Activated T-helper 17 cell treated with anti-CD3 and anti-CD28 coated beads, Interleukin-2, amount 50 U/mL, for 72 hours (primary cell): ENCODE measurements around the gene PGC. TPM values are rescaled to one million over a fixed set of nuclear protein-coding genes. Genes with fewer than 3 reads are reported as not detected.
A peak's percentile ranks its signal among the peaks of the same experiment; 100 is the strongest.

Experiments
- ATAC-seq: fragments of 150-1000 bp; cut with Tn5 transposase; replicated peaks from 2 replicates; pipeline ENCODE4 v1.10.0; 2021; ENCODE audit warnings: mild to moderate bottlenecking, moderate library complexity
- H3K27ac Mint-ChIP-seq: one replicate; pipeline ENCODE4 v1.8.0; 2022; ENCODE audit warnings: mixed read lengths
- H3K27me3 Mint-ChIP-seq: one replicate; pipeline ENCODE4 v1.8.0; 2022; ENCODE audit warnings: mixed read lengths
- H3K36me3 Mint-ChIP-seq: one replicate; pipeline ENCODE4 v1.8.0; 2022; ENCODE audit warnings: low read depth, mild to moderate bottlenecking, mixed read lengths
- H3K4me1 Mint-ChIP-seq: one replicate; pipeline ENCODE4 v1.8.0; 2022; ENCODE audit warnings: mixed read lengths
- H3K4me3 Mint-ChIP-seq: one replicate; pipeline ENCODE4 v1.8.0; 2022; ENCODE audit warnings: mild to moderate bottlenecking, mixed read lengths
- H3K9me3 Mint-ChIP-seq: one replicate; pipeline ENCODE4 v1.8.0; 2022; ENCODE audit warnings: mixed read lengths
- total RNA-seq, 2 donors: library from RNA; stranded (reverse); gene quantifications; one replicate each; pipeline ENCODE4 v1.2.3, GENCODE V29; 2022

The PGC gene
- total RNA-seq, 2 donors from 2014 or later, result not detected

DNA sequence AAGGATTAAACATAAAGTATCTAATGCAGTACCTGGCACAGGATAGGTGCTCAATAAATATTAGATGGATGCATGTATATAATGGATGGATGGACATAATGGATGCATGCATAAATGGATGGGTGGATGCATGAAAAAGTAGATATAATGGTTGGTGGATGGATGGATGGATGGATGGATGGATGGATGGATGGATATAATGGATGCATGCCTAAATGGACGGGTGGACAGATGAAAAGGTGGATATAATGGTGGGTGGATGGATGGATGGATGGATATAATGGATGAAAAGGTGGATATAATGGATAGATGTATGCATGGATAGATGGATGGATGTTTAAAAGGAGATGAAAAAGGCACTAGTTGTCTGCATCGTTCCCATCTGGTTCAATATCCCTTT is 37.8 kb downstream of the PGC start:
- no peak overlapping the region for H3K27ac Mint-ChIP-seq
- H3K4me3 Mint-ChIP-seq, result no peak overlapping the region
- H3K36me3 Mint-ChIP-seq, result no peaks in the 10 kb centered on the region
- peaks cover 22% of the 10 kb centered on the region for H3K4me1 Mint-ChIP-seq
- H3K9me3 Mint-ChIP-seq, result no peaks in the 10 kb centered on the region
- no peaks in the 10 kb centered on the region for H3K27me3 Mint-ChIP-seq
- no peak for ATAC-seq

DNA sequence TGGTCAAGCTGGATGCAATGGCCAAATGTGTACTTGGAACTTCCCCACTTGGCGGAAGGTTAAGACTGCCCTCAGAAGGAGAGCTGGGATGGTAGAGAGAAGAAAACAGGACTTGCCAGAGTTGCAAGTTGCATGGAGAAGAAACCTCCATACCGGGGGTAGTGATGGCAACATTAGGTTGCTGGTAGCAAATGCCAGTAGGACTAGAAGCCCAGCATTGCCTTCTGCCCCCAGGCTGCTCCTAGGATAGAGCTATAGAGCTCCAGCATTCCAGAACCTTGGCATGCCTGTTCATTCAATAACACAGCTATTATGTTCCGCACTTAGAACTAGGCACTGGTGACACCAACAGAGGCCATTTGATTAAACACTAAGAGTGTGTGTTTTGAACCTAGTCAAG is 38.3 kb downstream of the PGC start:
- Mint-ChIP-seq H3K9me3 (no peaks in the 10 kb centered on the region), H3K36me3 (no peaks in the 10 kb centered on the region), H3K27ac (peak overlapping the region; percentile 88), H3K4me3 (no peak overlapping the region), H3K4me1 (peaks cover 19% of the 10 kb centered on the region), H3K27me3 (no peaks in the 10 kb centered on the region)
- no peak for ATAC-seq

- Mint-ChIP-seq H3K36me3 (no peaks in the 10 kb centered on the region), H3K27ac (peak overlapping the region; percentile 88), H3K4me1 (peaks cover 19% of the 10 kb centered on the region), H3K4me3 (peak overlapping the region; percentile 80), H3K27me3 (no peaks in the 10 kb centered on the region), H3K9me3 (no peaks in the 10 kb centered on the region)
- ATAC-seq, result peak; percentile 37
Measured at GRCh38 chr6:41707565-41708200, 39.5 kb downstream of the PGC start.

DNA sequence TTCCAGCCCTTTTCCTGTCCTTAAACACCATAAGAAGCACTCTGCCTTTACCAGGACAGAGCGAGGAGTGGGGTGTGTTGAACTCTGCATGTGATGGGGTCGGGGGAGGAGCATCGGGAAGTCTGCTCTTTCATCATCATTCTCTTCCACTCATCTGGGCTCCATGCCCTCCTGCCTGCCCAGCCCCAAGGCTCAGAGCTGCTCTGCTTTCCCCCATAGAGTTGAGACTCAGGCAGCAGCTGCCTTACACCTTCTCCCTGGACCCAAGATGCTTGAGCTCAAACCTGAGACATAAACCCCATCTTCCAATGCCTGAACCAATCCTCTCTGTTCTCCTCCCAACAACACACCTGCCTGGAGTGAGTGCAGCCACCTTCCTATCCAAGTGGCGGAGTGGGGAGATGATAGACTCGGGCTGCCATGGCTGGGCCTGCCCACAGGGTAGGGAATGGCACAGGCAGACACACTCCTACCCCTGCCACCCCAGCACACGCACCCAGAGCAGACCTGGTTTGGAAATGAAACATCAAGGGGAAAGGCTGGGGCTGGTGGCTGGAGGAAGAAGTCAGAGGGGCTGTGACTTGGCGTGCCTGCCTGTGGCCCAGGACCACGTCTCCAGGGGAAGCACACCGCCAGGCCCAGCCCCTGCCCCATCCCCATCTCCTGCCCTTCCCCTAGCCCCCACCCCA is 40.2 kb downstream of the PGC start:
- Mint-ChIP-seq H3K27me3 (no peaks in the 10 kb centered on the region), H3K4me3 (peak overlapping the region; percentile 80), H3K4me1 (peaks cover 19% of the 10 kb centered on the region), H3K36me3 (no peaks in the 10 kb centered on the region), H3K27ac (peak overlapping the region; percentile 88), H3K9me3 (no peaks in the 10 kb centered on the region)
- peak; percentile 20 for ATAC-seq

GRCh38 chr6:41705996-41706835 is 41.0 kb downstream of the PGC start:
- Mint-ChIP-seq H3K27me3 (no peaks in the 10 kb centered on the region), H3K36me3 (no peaks in the 10 kb centered on the region), H3K4me1 (peaks cover 19% of the 10 kb centered on the region), H3K27ac (peak overlapping the region; percentile 88), H3K9me3 (no peaks in the 10 kb centered on the region), H3K4me3 (peak overlapping the region; percentile 80)
- ATAC-seq, result peak; percentile 95

- H3K27me3 Mint-ChIP-seq, result no peaks in the 10 kb centered on the region
- H3K27ac Mint-ChIP-seq, result peak overlapping the region; percentile 88
- no peak for ATAC-seq
- no peaks in the 10 kb centered on the region for H3K9me3 Mint-ChIP-seq
- H3K4me1 Mint-ChIP-seq, result peaks cover 19% of the 10 kb centered on the region
- no peaks in the 10 kb centered on the region for H3K36me3 Mint-ChIP-seq
- peak overlapping the region; percentile 80 for H3K4me3 Mint-ChIP-seq
Measured at GRCh38 chr6:41705311-41705995, 41.7 kb downstream of the PGC start.

GRCh38 chr6:41704656-41705310 is 42.4 kb downstream of the PGC start:
- peak overlapping the region; percentile 88 for H3K27ac Mint-ChIP-seq

GRCh38 chr6:41704028-41704427 is 43.2 kb downstream of the PGC start:
- Mint-ChIP-seq H3K9me3 (no peaks in the 10 kb centered on the region), H3K4me1 (peaks cover 19% of the 10 kb centered on the region), H3K27ac (no peak overlapping the region), H3K27me3 (no peaks in the 10 kb centered on the region), H3K4me3 (no peak overlapping the region), H3K36me3 (no peaks in the 10 kb centered on the region)
- no peak for ATAC-seq

More at GRCh38 chr6:41704656-41705310, 42.4 kb downstream of the PGC start:
- Mint-ChIP-seq H3K4me1 (peaks cover 19% of the 10 kb centered on the region), H3K4me3 (no peak overlapping the region), H3K27me3 (no peaks in the 10 kb centered on the region), H3K9me3 (no peaks in the 10 kb centered on the region), H3K36me3 (no peaks in the 10 kb centered on the region)
- ATAC-seq, result no peak

- Mint-ChIP-seq H3K36me3 (no peaks in the 10 kb centered on the region), H3K27ac (no peak overlapping the region), H3K4me1 (peaks cover 12% of the 10 kb centered on the region)
Measured at GRCh38 chr6:41702771-41703494, 44.3 kb downstream of the PGC start.

DNA sequence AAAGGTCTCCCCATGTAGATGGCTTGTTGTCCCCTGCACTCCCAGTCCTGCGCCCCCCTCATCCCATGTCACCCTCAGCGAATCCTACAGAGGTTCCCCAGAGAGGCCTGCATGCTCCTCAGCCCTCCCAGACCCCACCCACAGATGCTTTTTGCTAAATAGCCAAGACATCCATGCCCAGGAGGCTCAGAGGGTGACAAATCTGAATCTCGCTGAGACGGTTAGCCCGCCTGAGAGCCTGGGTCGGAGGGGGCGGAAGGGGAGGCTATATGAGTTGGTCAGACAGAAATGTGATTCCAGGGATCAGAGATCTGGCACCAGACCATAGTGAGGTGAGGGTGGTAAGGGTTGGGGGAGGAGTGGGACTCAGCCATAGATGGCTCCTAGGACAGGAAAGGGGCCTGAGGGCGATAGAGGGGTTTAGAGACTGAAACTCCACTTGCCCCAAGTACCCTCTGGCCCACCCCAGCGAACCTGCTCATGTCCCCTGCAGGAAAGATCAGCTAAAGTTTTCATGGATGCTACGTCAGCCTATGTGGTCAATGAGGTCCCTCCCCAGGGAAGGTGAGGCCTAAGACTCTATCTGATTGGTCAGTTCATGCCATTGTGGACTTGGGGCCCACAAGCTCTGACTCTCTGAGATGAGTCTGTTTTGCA is 45.0 kb downstream of the PGC start:
- peaks cover 6% of the 10 kb centered on the region for H3K4me1 Mint-ChIP-seq
- H3K36me3 Mint-ChIP-seq, result no peaks in the 10 kb centered on the region
- ATAC-seq, result no peak
- no peaks in the 10 kb centered on the region for H3K27me3 Mint-ChIP-seq
- H3K27ac Mint-ChIP-seq, result no peak overlapping the region
- H3K9me3 Mint-ChIP-seq, result no peaks in the 10 kb centered on the region
- H3K4me3 Mint-ChIP-seq, result no peak overlapping the region

More at GRCh38 chr6:41702771-41703494, 44.3 kb downstream of the PGC start:
- H3K4me3 Mint-ChIP-seq, result no peak overlapping the region
- H3K27me3 Mint-ChIP-seq, result no peaks in the 10 kb centered on the region
- no peaks in the 10 kb centered on the region for H3K9me3 Mint-ChIP-seq
- no peak for ATAC-seq

DNA sequence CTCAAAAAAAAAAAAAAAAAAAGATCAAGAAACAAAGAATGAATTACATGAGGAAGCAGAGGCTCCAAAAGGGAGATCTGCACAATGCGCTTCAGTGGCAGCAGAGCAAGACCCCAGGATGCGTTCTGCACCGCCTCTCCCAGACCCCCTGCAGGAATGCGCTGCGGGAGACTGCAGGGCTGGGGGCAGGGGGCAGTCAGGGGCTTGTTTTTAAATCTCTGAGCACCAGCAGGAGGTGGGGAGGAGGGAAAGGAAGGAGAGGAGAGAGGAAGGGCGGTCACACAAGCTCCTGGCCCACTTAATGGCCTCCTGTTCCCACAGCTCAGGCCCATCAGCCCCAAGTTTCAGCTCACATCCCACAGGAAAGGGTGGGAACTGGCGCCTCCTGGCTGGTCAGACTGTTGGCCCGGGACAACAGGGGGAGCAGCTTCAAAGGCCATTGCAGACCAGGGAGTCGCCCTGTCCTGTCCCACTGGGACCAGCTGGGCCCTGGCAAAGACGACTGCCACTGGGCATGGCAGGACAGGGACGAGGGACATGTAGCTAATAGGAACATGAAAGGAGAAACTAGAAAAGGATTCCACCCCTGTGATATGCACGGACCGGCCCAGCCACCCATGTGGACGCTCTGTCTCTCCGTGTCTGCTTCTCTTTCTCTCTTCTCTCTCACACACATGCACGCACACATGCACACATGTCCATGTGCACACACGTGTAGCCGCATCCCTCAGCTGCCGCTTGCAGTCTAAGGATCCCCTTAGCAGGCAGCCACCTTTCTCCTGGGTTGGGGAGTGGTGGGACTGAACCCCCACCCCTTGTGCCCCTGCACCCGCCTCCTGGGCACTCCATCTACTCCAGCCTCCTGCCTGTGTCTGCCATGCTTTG is 46.5 kb downstream of the PGC start:
- no peak for ATAC-seq
- H3K4me1 Mint-ChIP-seq, result no peaks in the 10 kb centered on the region
- no peaks in the 10 kb centered on the region for H3K36me3 Mint-ChIP-seq
- no peaks in the 10 kb centered on the region for H3K27me3 Mint-ChIP-seq
- no peak overlapping the region for H3K27ac Mint-ChIP-seq
- H3K4me3 Mint-ChIP-seq, result no peak overlapping the region
- no peaks in the 10 kb centered on the region for H3K9me3 Mint-ChIP-seq

DNA sequence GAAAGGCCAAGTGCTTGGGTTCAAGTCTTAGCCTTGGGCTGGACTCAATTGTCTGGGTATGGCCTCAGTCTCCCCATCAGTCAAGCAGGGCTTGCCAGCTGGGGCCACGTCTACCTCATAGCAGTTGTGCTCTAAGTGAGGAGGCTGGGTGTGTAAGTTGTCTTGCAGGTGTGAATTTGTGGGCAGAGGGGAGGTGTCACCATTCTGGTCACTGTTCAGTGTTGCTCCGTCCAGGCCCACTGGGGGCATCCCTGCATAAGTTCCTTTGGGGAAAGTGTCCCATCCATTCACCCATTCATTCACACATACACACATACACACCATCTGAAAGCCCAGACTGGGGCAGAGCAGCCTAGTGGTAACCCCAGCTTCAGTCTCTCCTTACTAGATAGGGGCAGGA is 48.1 kb downstream of the PGC start:
- H3K9me3 Mint-ChIP-seq, result no peaks in the 10 kb centered on the region

More for the DNA sequence above, 48.1 kb downstream of the PGC start:
- Mint-ChIP-seq H3K4me1 (no peaks in the 10 kb centered on the region), H3K27me3 (no peaks in the 10 kb centered on the region), H3K4me3 (no peak overlapping the region), H3K27ac (no peak overlapping the region), H3K36me3 (no peaks in the 10 kb centered on the region)
- ATAC-seq, result no peak
